NB4 (cell line): ENCODE measurements around the gene GAB2.

Experiments
- DNase-seq: peaks from one replicate; pipeline ENCODE4 v3.0.0; 2010; ENCODE audit warnings: low read depth
- H3K4me3 ChIP-seq: one replicate; pipeline ENCODE4 v1.5.1; 2011; ENCODE audit warnings: mild to moderate bottlenecking, low read depth, low read length, moderate library complexity
- MYC ChIP-seq: IDR thresholded peaks from 2 replicates; pipeline ENCODE4 v1.6.1; 2011; ENCODE audit warnings: low read depth, low read length
- POLR2A ChIP-seq: IDR thresholded peaks from 2 replicates; pipeline ENCODE4 v1.6.1; 2011; ENCODE audit warnings: mild to moderate bottlenecking; ENCODE audit not compliant: insufficient read length; ENCODE audit errors: extremely low read depth
- TF ChIP-seq, protein P1 (sequence below): IDR thresholded peaks from one replicate; pipeline ENCODE4 v1.5.1; 2012; ENCODE audit warnings: low read depth, low read length
- TF ChIP-seq, protein P2 (sequence below): IDR thresholded peaks from 2 replicates; pipeline ENCODE4 v1.6.1; 2011; ENCODE audit warnings: low read depth, low read length

GAB2 gene

DNA sequence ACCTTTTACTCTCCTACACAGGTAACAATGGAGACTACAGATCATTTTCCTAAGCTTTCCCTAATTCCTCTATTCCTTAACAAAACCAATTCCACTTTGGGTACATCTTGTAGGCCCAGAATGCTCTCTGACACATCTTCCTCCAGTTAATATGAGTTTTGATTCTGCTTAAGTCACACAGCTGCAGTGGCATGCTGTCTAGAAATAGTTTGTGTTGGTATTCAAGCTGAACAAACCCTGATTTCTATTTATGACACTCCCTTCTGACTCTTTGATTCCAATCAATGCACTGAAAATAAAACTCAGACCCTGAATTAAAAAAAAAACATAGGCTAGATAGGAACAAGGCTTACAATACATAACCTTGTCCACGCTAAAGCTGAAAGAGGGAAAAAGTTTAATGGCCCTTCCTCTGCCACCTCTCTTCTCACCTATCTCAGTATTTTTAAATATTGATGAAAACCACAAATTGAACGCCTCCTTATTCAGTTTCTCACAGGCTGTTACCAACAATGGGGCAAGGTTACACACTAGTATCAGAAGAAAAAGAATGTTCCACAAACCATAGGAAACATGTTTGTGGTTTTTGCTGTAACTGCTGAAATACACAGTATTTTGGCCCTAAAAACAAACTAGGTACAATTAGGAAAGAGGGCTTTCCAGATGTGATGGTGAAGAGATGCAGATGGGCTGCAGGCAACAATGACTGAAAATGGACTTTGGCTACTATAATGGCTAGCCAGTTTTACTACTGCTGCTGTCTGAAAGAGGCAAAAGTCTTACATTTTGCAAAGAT is 35.7 kb upstream of the GAB2 start:
- H3K4me3 ChIP-seq: no peak overlapping the region
- TF ChIP-seq, protein P1, sequence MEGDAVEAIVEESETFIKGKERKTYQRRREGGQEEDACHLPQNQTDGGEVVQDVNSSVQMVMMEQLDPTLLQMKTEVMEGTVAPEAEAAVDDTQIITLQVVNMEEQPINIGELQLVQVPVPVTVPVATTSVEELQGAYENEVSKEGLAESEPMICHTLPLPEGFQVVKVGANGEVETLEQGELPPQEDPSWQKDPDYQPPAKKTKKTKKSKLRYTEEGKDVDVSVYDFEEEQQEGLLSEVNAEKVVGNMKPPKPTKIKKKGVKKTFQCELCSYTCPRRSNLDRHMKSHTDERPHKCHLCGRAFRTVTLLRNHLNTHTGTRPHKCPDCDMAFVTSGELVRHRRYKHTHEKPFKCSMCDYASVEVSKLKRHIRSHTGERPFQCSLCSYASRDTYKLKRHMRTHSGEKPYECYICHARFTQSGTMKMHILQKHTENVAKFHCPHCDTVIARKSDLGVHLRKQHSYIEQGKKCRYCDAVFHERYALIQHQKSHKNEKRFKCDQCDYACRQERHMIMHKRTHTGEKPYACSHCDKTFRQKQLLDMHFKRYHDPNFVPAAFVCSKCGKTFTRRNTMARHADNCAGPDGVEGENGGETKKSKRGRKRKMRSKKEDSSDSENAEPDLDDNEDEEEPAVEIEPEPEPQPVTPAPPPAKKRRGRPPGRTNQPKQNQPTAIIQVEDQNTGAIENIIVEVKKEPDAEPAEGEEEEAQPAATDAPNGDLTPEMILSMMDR: no peak
- TF ChIP-seq, protein P2, sequence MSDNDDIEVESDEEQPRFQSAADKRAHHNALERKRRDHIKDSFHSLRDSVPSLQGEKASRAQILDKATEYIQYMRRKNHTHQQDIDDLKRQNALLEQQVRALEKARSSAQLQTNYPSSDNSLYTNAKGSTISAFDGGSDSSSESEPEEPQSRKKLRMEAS: no peak
- TF ChIP-seq POLR2A (no peak), MYC (no peak)
- no peak for DNase-seq

DNA sequence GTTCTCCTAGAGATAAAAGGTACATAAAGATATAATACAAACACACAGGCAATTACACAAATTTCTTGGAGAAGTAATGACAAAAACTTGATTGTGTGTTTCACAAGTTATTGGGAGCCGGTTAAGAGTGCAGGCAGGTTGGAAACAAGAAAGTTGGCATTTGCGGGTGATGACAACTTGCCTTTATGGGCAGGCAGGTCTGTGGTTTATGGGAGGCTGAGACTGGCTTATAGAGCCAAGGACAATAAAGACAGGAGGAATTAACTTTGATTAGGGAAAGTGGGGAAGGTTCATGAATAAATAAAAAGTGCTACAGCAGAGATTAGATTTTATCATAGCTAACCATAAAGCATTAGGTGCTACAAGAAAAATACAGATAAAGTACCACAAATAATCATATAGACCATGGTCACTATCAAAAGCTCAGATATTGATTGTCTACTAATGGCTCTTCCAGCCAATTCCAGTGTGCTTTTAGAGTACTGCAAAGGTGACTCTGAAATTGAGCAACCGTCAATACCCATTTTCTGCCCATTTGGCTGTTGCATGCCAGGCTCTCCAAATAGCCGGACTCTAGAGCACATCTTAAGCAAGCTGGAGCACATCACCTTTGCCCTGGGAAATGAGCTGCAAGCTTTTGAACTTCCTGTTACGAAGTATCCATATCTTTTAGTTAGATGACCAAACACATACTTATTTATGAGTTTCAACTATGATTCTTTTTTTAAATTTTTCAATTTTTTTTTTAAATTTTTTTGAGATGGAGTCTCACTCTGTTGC is 33.9 kb upstream of the GAB2 start:
- H3K4me3 ChIP-seq: no peak overlapping the region
- TF ChIP-seq MYC: no peak
- TF ChIP-seq, protein P1: no peak
- TF ChIP-seq POLR2A: no peak
- TF ChIP-seq, protein P2: no peak
- no peak for DNase-seq

DNA sequence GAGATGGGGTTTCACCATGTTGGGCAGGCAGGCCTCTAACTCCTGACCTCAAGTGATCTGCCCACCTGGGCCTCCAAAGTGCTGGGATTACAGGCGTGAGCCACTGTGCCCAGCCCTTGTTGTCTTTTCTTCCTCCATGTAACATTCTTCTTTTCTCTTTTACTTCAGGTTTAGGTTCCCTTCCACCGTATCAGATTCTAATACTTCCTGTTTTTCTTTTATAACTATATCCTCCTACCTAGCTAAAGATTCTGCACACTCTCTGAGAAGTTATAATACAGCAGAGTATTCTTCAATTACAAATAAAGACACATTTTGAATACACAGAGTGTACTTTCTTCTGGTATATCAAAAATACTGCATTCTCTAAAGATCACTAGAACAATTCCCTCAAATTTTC is 33.2 kb upstream of the GAB2 start:
- H3K4me3 ChIP-seq: no peak overlapping the region
- TF ChIP-seq POLR2A (no peak), MYC (no peak)
- TF ChIP-seq, protein P2: no peak
- TF ChIP-seq, protein P1: no peak
- DNase-seq: no peak

DNA sequence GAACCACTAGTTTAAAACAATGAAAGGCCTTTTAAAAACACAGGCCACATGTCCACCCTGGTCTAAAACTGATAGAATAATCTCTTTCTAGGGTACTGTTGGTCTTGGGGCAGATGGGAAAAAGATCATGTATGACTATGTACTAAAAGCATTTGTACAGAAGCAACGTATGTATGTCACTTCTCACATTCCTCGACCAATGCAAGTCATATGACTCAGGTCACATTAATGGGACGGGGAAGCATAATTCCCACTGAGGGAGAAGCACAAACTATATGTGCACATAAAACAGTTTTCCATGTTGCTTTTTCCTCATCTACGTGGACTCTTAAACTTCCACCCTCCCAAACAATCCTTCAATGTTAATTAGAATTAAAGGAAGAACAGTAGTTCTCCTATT is 32.2 kb upstream of the GAB2 start:
- DNase-seq: no peak
- TF ChIP-seq, protein P2: no peak
- TF ChIP-seq MYC (no peak), POLR2A (no peak)
- TF ChIP-seq, protein P1: no peak

DNA sequence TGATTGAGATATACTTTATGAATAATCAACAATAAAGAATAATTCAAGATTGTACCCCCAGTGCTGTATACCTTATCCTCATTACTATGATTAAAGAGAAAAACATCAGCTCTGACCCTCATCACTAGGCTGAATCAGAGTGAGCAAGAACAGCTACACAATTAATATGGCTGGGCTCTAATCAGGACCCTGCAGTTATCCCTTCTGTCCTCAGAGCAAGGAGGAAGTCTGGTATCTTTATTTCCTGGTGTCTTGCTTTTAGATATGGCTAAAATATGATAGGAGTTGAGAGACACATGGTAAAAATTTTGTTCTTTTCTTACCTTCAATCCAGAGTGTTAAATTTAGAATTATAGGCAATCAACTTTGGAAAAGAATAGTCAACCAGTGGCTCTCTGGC is 28.6 kb upstream of the GAB2 start:
- H3K4me3 ChIP-seq: no peak overlapping the region
- no peak for DNase-seq
- TF ChIP-seq, protein P1: no peak
- TF ChIP-seq POLR2A (no peak), MYC (no peak)
- TF ChIP-seq, protein P2: no peak

More for the DNA sequence above, 32.2 kb upstream of the GAB2 start:
- no peak overlapping the region for H3K4me3 ChIP-seq
